ENCODE data around the gene CCDC187. TPM values are rescaled to one million over a fixed set of nuclear protein-coding genes. Genes with fewer than 3 reads are reported as not detected.
"Not testable (repeated sequence)": the region's sequence is repeated elsewhere in the genome, so short reads cannot be mapped to it uniquely, and the experiment has no call there.

CCDC187 gene
- total RNA-seq, 1 donor from 2014 or later = not detected

GRCh38 chr9:136329636-136330405 is 25.9 kb upstream of the CCDC187 start:
- intact Hi-C loops (cut with micrococcal nuclease) = no loop called here
- DNase-seq (peak; percentile 33), ATAC-seq (no peak)

DNA sequence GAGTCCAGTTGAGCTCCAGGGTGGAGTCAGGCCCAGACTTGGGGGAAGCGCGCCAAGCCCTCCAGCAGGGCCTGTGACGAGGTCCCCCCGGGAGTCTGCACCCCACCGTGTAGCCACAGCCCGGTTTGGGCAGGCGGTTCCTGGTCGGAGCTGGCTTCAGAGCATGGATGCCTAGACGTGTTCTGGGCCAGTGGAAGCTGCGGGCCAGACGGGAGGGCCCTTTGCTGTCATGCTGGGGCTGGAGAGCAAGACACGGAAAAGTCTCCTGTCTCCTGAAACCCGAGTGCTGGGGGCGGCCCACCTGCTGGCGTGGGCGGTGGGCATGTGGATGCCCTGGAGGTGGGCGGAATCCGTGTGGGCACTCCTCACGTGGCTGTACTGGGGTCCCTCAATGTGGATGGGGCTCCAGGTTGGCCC is 25.3 kb upstream of the CCDC187 start:
- ATAC-seq = no peak
- intact Hi-C loops (cut with micrococcal nuclease) = no loop called here
- peak; percentile 38 for DNase-seq

- DNase-seq = peak; percentile 57
- ATAC-seq = peak; percentile 16
- intact Hi-C loops (cut with micrococcal nuclease) = no loop called here
These were observed 24.7 kb upstream of the CCDC187 start for GRCh38 chr9:136328622-136329041.

- intact Hi-C loops (cut with micrococcal nuclease) = no loop called here
- ATAC-seq (peak; percentile 2), DNase-seq (peak; percentile 57)
These were observed 24.2 kb upstream of the CCDC187 start for GRCh38 chr9:136328011-136328621.

- peak; percentile 84 for DNase-seq
These were observed 23.5 kb upstream of the CCDC187 start, which contains the start of gene GPSM1 for GRCh38 chr9:136327304-136327974. Gene GPSM1 (plus strand): TSS chr9:136327539. CDS start chr9:136327696, 157 bp downstream.

GRCh38 chr9:136326761-136327303 is 22.9 kb upstream of the CCDC187 start:
- no peak for ATAC-seq
- intact Hi-C loops (cut with micrococcal nuclease) = no loop called here
- no peak for DNase-seq

More at GRCh38 chr9:136327304-136327974, 23.5 kb upstream of the CCDC187 start, which contains the start of gene GPSM1:
- intact Hi-C loops (cut with micrococcal nuclease) = no loop called here
- peak; percentile 41 for ATAC-seq

- peak; percentile 39 for DNase-seq
- intact Hi-C loops (cut with micrococcal nuclease) = no loop called here
- ATAC-seq = no peak
These were observed 22.3 kb upstream of the CCDC187 start for GRCh38 chr9:136326061-136326760.

- intact Hi-C loops (cut with micrococcal nuclease) = no loop called here
- DNase-seq = peak; percentile 26
- no peak for ATAC-seq
These were observed 21.5 kb upstream of the CCDC187 start for GRCh38 chr9:136325358-136325757.

GRCh38 chr9:136324501-136325300 is 20.8 kb upstream of the CCDC187 start:
- ATAC-seq = peak; percentile 83
- intact Hi-C loops (cut with micrococcal nuclease) = no loop called here

GRCh38 chr9:136323371-136323789 is 19.5 kb upstream of the CCDC187 start:
- ATAC-seq (no peak), DNase-seq (peak; percentile 27)
- intact Hi-C loops (cut with micrococcal nuclease) = no loop called here

More at GRCh38 chr9:136324501-136325300, 20.8 kb upstream of the CCDC187 start:
- peak; percentile 88 for DNase-seq

GRCh38 chr9:136322756-136323330 is 18.9 kb upstream of the CCDC187 start:
- peak; percentile 27 for DNase-seq
- intact Hi-C loops (cut with micrococcal nuclease) = no loop called here
- no peak for ATAC-seq

GRCh38 chr9:136321561-136321960 is 17.7 kb upstream of the CCDC187 start:
- ATAC-seq (no peak), DNase-seq (peak; percentile 16)
- intact Hi-C loops (cut with micrococcal nuclease) = no loop called here

DNA sequence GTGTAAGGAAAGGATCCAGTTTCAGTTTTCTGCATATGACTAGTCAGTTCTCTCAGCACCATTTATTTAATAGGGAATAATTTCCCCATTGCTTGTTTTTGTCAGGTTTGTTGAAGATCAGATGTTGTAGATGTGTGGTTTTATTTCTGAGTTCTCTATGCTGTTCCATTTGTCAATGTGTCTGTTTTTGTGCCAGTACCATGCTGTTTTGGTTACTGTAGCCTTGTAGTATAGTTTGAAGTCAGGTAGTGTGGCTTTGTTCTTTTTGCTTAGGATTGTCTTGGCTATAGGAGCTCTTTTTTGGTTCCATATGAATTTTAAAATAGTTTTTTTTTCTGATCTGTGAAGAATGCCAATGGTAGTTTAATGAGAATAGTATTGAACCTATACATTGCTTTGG is 17.1 kb upstream of the CCDC187 start:
- intact Hi-C loops (cut with micrococcal nuclease); ATAC-seq: not testable (repeated sequence)

GRCh38 chr9:136319955-136320354 is 16.1 kb upstream of the CCDC187 start:
- ATAC-seq; intact Hi-C loops (cut with micrococcal nuclease); DNase-seq: not testable (repeated sequence)

More for the DNA sequence above, 17.1 kb upstream of the CCDC187 start:
- not testable (repeated sequence) for DNase-seq

GRCh38 chr9:136319244-136319643 is 15.3 kb upstream of the CCDC187 start:
- intact Hi-C loops (cut with micrococcal nuclease); ATAC-seq: not testable (repeated sequence)

GRCh38 chr9:136318776-136319241 is 14.9 kb upstream of the CCDC187 start:
- ATAC-seq = no peak
- intact Hi-C loops (cut with micrococcal nuclease) = no loop called here
- peak; percentile 26 for DNase-seq

More at GRCh38 chr9:136319244-136319643, 15.3 kb upstream of the CCDC187 start:
- DNase-seq = peak; percentile 3

DNA sequence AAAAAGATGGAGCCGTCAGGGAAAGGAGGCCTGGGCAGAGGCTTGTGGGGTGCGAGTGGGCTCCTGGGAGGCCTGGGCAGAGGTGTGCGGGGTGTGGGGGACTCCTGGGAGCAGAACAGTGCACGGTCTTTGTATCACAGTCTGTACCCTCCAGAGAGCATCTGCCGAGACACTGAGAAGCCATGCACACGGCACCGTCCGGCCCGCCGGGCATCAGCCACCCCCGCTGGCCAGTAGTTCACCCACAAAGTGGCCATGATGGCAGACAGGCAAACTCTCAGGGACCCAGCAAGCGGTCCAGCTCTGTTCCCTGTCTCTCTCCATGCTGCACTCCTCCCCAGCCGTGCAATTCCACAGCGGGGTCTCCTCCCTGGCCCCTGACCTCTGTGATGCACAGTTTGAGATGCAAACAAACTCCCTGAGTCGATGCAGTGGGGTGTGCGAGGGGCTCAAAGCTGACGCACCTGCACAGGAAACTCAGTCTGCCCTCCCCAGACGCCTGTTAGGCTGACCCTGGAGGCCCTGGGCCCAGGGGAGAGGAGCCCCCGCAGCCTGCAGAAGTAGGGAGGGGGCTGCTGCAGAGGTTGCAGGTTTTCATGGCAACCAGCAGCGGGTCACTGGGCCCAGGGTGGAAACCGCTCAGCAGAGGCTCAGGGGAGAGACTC is 14.3 kb upstream of the CCDC187 start:
- DNase-seq (peak; percentile 17), ATAC-seq (no peak)
- intact Hi-C loops (cut with micrococcal nuclease) = no loop called here

Data from left ventricle myocardium superior (tissue), 1 donor.